ENCODE measurements around the gene JAML.

DNA sequence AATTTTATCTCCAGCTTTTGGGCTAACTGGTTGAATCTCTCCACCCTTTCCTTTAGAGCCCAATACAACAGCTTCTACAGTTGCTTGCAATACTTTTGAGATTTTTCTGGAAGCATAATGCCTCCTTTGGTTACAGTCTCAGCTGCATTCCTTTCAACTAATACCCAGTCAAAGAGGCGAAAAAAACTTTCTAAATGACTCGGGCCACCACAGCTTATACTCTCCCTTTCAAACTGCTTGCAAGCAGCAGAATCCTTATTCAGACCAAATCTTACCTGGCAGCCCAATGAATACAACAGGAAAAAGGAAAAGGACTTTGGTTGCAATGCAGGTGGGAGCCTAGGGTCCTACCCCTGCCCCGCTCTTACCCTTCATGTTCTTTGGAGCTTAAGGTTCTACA, 15.8 kb downstream of the JAML start:
- TF ChIP-seq, protein P1, sequence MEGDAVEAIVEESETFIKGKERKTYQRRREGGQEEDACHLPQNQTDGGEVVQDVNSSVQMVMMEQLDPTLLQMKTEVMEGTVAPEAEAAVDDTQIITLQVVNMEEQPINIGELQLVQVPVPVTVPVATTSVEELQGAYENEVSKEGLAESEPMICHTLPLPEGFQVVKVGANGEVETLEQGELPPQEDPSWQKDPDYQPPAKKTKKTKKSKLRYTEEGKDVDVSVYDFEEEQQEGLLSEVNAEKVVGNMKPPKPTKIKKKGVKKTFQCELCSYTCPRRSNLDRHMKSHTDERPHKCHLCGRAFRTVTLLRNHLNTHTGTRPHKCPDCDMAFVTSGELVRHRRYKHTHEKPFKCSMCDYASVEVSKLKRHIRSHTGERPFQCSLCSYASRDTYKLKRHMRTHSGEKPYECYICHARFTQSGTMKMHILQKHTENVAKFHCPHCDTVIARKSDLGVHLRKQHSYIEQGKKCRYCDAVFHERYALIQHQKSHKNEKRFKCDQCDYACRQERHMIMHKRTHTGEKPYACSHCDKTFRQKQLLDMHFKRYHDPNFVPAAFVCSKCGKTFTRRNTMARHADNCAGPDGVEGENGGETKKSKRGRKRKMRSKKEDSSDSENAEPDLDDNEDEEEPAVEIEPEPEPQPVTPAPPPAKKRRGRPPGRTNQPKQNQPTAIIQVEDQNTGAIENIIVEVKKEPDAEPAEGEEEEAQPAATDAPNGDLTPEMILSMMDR (optimal IDR thresholded peaks at IDR 0.05 in 1 of 3, IDR thresholded peaks at IDR 0.05 in 1 of 3, conservative IDR thresholded peaks at IDR 0.05 in 1 of 3; ENCODE audit: extremely low read depth in 1 of 3, insufficient read depth in 2 of 3, low read length in 3 of 3) = no peak
- TF ChIP-seq EZH2 (IDR thresholded peaks at IDR 0.05; ENCODE audit: low read length) = no peak
